Suprapubic skin (tissue), 3 donors: ENCODE measurements around the gene TBC1D24.

Experiments
- CTCF ChIP-seq, 2 donors: fragments of 200-600 bp in 1 of 2; fragments of 450-650 bp in 1 of 2; sonication (generic) in 1 of 2; IDR thresholded peaks; one replicate each; pipeline ENCODE4 v1.5.1; 2016 to 2019; ENCODE audit warnings: antibody characterized with exemption in 2 of 2, mild to moderate bottlenecking in 1 of 2, moderate library complexity in 1 of 2
- POLR2AphosphoS5 ChIP-seq, 3 donors: sonication (generic); formaldehyde crosslinking; IDR thresholded peaks; one replicate each; pipeline ENCODE4 v1.6.1; 2017; ENCODE audit warnings: antibody characterized with exemption in 3 of 3

- TF ChIP-seq POLR2AphosphoS5 (IDR thresholded peaks at IDR 0.05) (no peak), CTCF (IDR thresholded peaks at IDR 0.05) (no peak)
Observed at GRCh38 chr16:2497116-2497630, 22.2 kb downstream of the TBC1D24 start.
